Stimulated activated CD4-positive, alpha-beta T cell treated with anti-CD3 and anti-CD28 coated beads, Interleukin-15, amount 100 ng/mL, for 1 hour (primary cell): ENCODE data around the gene IFIT1.
"Not testable (repeated sequence)": the region's sequence is repeated elsewhere in the genome, so short reads cannot be mapped to it uniquely, and the experiment has no call there.

ENCODE experiments used
- DNase-seq, 2 donors: peaks; one replicate each; pipeline ENCODE4 v3.0.0-alpha.2; 2020; ENCODE audit warnings: low read depth in 1 of 2, low spot score in 1 of 2

The IFIT1 gene

GRCh38 chr10:89431977-89432376, 39.6 kb downstream of the IFIT1 start:
- DNase-seq: no peak

GRCh38 chr10:89438525-89438924, 46.1 kb downstream of the IFIT1 start:
- no peak for DNase-seq

GRCh38 chr10:89440226-89441009, 48.0 kb downstream of the IFIT1 start:
- no peak for DNase-seq

- no peak for DNase-seq
Measured at GRCh38 chr10:89442289-89442688, 49.9 kb downstream of the IFIT1 start.

- not testable (repeated sequence) for DNase-seq
Measured at GRCh38 chr10:89444819-89445218, 52.4 kb downstream of the IFIT1 start.

- no peak for DNase-seq
Measured at GRCh38 chr10:89450901-89451300, 58.5 kb downstream of the IFIT1 start.

GRCh38 chr10:89452193-89452592, 59.8 kb downstream of the IFIT1 start:
- DNase-seq: no peak

GRCh38 chr10:89454561-89455347, 62.3 kb downstream of the IFIT1 start:
- no peak for DNase-seq
